NCI-H128 (cell line): ENCODE measurements around the gene PCNX4.
A peak's percentile ranks its signal among the peaks of the same experiment; 100 is the strongest.

ENCODE experiments used
- DNase-seq: peaks from one replicate; lab custom pipeline; 2025; ENCODE audit not compliant: unreplicated experiment; lab: John Stamatoyannopoulos, UW

Gene PCNX4

GRCh38 chr14:60174352-60175254 lies 82.9 kb downstream of the PCNX4 start:
- no peak for DNase-seq

- no peak for DNase-seq
Observed at GRCh38 chr14:60175255-60175902, 83.7 kb downstream of the PCNX4 start.

- no peak for DNase-seq
Observed at GRCh38 chr14:60178164-60178563, 86.4 kb downstream of the PCNX4 start.

GRCh38 chr14:60178820-60179219 lies 87.1 kb downstream of the PCNX4 start:
- DNase-seq = no peak

- DNase-seq = no peak
Observed at GRCh38 chr14:60179431-60179869, 87.7 kb downstream of the PCNX4 start.

- DNase-seq = no peak
Observed at GRCh38 chr14:60183138-60183537, 91.4 kb downstream of the PCNX4 start.

- no peak for DNase-seq
Observed at GRCh38 chr14:60183741-60184140, 92.0 kb downstream of the PCNX4 start.

- peak; percentile 60 for DNase-seq
Observed at GRCh38 chr14:60184146-60184904, 92.6 kb downstream of the PCNX4 start.

- no peak for DNase-seq
Observed at GRCh38 chr14:60184905-60185555, 93.3 kb downstream of the PCNX4 start.

- no peak for DNase-seq
Observed at GRCh38 chr14:60188115-60188514, 96.4 kb downstream of the PCNX4 start.

GRCh38 chr14:60188696-60189095 lies 97.0 kb downstream of the PCNX4 start:
- DNase-seq = no peak

GRCh38 chr14:60189923-60190840 lies 98.5 kb downstream of the PCNX4 start:
- no peak for DNase-seq

GRCh38 chr14:60195179-60195810 lies 103.6 kb downstream of the PCNX4 start:
- DNase-seq = no peak

- DNase-seq = no peak
Observed at GRCh38 chr14:60196291-60196690, 104.6 kb downstream of the PCNX4 start.

- no peak for DNase-seq
Observed at GRCh38 chr14:60197629-60198303, 106.0 kb downstream of the PCNX4 start.

GRCh38 chr14:60199321-60199720 lies 107.6 kb downstream of the PCNX4 start:
- DNase-seq = no peak

GRCh38 chr14:60204104-60204842 lies 112.5 kb downstream of the PCNX4 start:
- DNase-seq = no peak
